Osteocyte (in vitro differentiated cells): ENCODE measurements around the gene OIT3. TPM values are rescaled to one million over a fixed set of nuclear protein-coding genes. Genes with fewer than 3 reads are reported as not detected.
A peak's percentile ranks its signal among the peaks of the same experiment; 100 is the strongest.

ENCODE experiments used
- DNase-seq: peaks from one replicate; pipeline ENCODE4 v3.0.0; 2021; ENCODE audit warnings: mixed read lengths; ENCODE audit not compliant: unreplicated experiment; ENCODE audit errors: extremely low spot score
- H3K27ac Mint-ChIP-seq: one replicate; pipeline ENCODE4 v1.8.0; 2021; ENCODE audit warnings: mild to moderate bottlenecking, mixed read lengths; ENCODE audit not compliant: unreplicated experiment
- H3K27me3 Mint-ChIP-seq: one replicate; pipeline ENCODE4 v1.8.0; 2021; ENCODE audit warnings: mixed read lengths; ENCODE audit not compliant: unreplicated experiment
- H3K36me3 Mint-ChIP-seq: one replicate; pipeline ENCODE4 v1.8.0; 2021; ENCODE audit warnings: mixed read lengths; ENCODE audit not compliant: unreplicated experiment
- H3K4me1 Mint-ChIP-seq: one replicate; pipeline ENCODE4 v1.8.0; 2021; ENCODE audit warnings: mixed read lengths; ENCODE audit not compliant: unreplicated experiment
- H3K4me3 Mint-ChIP-seq: one replicate; pipeline ENCODE4 v1.8.0; 2021; ENCODE audit warnings: mild to moderate bottlenecking, moderate library complexity, mixed read lengths; ENCODE audit not compliant: unreplicated experiment
- H3K9me3 Mint-ChIP-seq: one replicate; pipeline ENCODE4 v1.8.0; 2021; ENCODE audit warnings: mixed read lengths; ENCODE audit not compliant: unreplicated experiment
- total RNA-seq: library from RNA; stranded (reverse); gene quantifications from 2 replicates; pipeline ENCODE4 v1.2.1, GENCODE V29; 2021
- TF ChIP-seq, protein P1 (sequence below): fragments of 200-600 bp; sonication (generic); IDR thresholded peaks from 2 replicates; pipeline ENCODE4 v1.5.0; 2021; ENCODE audit warnings: antibody characterized with exemption, mild to moderate bottlenecking, moderate library complexity

Gene OIT3
- total RNA-seq, 1 donor from 2014 or later, result 0.19 TPM

DNA sequence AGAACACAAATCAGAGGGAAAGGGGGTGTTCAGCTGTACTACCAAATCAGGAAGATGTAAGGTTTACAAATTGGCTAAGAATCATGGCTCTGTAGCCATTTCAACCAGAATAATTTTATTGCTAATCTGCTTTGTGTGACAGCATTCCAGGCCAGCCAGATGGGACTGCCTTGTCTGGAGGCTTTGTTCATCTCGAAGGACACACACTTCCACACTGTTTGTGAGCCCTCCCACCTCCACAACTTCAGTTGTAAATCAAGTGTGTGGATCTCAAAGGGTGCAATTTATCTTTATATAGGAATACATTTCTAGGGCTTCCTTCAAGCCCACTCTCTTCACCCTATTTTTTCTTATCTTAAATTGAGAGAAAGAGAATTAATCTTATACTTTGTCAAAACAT is 6.9 kb upstream of the OIT3 start:
- TF ChIP-seq, protein P1, sequence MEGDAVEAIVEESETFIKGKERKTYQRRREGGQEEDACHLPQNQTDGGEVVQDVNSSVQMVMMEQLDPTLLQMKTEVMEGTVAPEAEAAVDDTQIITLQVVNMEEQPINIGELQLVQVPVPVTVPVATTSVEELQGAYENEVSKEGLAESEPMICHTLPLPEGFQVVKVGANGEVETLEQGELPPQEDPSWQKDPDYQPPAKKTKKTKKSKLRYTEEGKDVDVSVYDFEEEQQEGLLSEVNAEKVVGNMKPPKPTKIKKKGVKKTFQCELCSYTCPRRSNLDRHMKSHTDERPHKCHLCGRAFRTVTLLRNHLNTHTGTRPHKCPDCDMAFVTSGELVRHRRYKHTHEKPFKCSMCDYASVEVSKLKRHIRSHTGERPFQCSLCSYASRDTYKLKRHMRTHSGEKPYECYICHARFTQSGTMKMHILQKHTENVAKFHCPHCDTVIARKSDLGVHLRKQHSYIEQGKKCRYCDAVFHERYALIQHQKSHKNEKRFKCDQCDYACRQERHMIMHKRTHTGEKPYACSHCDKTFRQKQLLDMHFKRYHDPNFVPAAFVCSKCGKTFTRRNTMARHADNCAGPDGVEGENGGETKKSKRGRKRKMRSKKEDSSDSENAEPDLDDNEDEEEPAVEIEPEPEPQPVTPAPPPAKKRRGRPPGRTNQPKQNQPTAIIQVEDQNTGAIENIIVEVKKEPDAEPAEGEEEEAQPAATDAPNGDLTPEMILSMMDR, result no peak
- Mint-ChIP-seq H3K27ac (no peak overlapping the region), H3K4me1 (peaks cover 5% of the 10 kb centered on the region), H3K4me3 (no peak overlapping the region), H3K36me3 (peaks cover 61% of the 10 kb centered on the region), H3K27me3 (no peaks in the 10 kb centered on the region), H3K9me3 (no peaks in the 10 kb centered on the region)
- DNase-seq, result no peak

DNA sequence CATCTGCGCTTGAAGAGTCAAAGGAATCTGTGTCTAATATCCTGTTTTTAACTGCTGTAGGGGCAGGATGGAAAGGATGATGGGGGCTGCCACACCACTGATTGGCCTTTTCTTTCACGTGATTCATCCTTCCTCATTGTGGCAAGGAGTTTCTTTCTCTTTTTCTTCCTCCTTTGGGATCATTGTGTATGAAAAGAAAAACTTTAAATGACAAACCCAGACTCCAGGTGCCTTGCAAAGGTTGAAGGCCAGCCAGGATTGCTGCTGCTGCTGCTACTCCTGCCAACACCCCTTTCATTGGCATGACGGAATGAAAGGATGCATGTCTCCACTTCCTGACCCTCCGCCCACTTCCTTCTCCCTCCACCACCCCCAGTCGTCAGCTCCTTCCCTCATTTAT is 6.5 kb upstream of the OIT3 start:
- Mint-ChIP-seq H3K27ac (peak overlapping the region; percentile 6), H3K36me3 (peaks cover 60% of the 10 kb centered on the region), H3K9me3 (no peaks in the 10 kb centered on the region), H3K4me3 (no peak overlapping the region), H3K27me3 (no peaks in the 10 kb centered on the region), H3K4me1 (peaks cover 5% of the 10 kb centered on the region)
- DNase-seq, result no peak
- TF ChIP-seq, protein P1, result no peak

GRCh38 chr10:72888151-72888638 is 5.3 kb upstream of the OIT3 start:
- H3K4me1 Mint-ChIP-seq, result peaks cover 5% of the 10 kb centered on the region
- no peaks in the 10 kb centered on the region for H3K27me3 Mint-ChIP-seq
- H3K27ac Mint-ChIP-seq, result no peak overlapping the region
- TF ChIP-seq, protein P1, result no peak
- H3K9me3 Mint-ChIP-seq, result no peaks in the 10 kb centered on the region
- DNase-seq, result no peak
- H3K4me3 Mint-ChIP-seq, result no peak overlapping the region
- peaks cover 54% of the 10 kb centered on the region for H3K36me3 Mint-ChIP-seq

- H3K4me1 Mint-ChIP-seq, result peaks cover 5% of the 10 kb centered on the region
- no peaks in the 10 kb centered on the region for H3K27me3 Mint-ChIP-seq
- H3K36me3 Mint-ChIP-seq, result peaks cover 47% of the 10 kb centered on the region
- H3K27ac Mint-ChIP-seq, result no peak overlapping the region
- no peak for DNase-seq
- H3K4me3 Mint-ChIP-seq, result no peak overlapping the region
- TF ChIP-seq, protein P1, result no peak
- no peaks in the 10 kb centered on the region for H3K9me3 Mint-ChIP-seq
Observed at GRCh38 chr10:72889391-72889831, 4.1 kb upstream of the OIT3 start.

DNA sequence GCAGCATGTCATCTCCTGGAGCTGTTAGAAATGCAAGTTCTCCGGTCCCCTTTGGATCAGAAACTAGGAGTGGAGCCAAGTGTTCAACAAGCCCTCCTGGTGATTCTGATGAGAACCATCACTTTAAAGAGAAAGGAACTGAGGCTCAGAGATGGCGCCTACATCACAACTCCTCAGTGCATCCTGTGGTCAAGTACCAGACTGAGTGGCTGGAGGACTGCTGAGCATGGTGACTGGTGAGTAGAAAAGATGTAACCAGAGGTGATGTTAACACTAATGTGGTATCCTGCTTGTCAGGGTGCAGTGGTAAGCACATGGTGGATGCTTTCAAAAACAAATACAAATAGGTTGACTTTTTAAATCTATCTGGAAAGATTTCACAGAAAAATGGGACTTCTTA is 3.5 kb upstream of the OIT3 start:
- Mint-ChIP-seq H3K27ac (no peak overlapping the region), H3K27me3 (no peaks in the 10 kb centered on the region), H3K36me3 (peaks cover 40% of the 10 kb centered on the region), H3K4me1 (peaks cover 5% of the 10 kb centered on the region), H3K9me3 (no peaks in the 10 kb centered on the region), H3K4me3 (no peak overlapping the region)
- DNase-seq, result no peak
- TF ChIP-seq, protein P1, result no peak
